HG03521 (cell line): ENCODE data around the gene MED13.
"Not testable (repeated sequence)": the region's sequence is repeated elsewhere in the genome, so short reads cannot be mapped to it uniquely, and the experiment has no call there.

Experiments used
- ATAC-seq: cut with Tn5 transposase; IDR thresholded peaks from one replicate; pipeline ENCODE4 v1.9.1; 2021; ENCODE audit warnings: mild to moderate bottlenecking, moderate library complexity; ENCODE audit not compliant: unreplicated experiment

MED13 gene

GRCh38 chr17:62090868-62091267 is 25.8 kb upstream of the MED13 start:
- no peak for ATAC-seq

GRCh38 chr17:62090021-62090824 is 25.1 kb upstream of the MED13 start:
- no peak for ATAC-seq

GRCh38 chr17:62089334-62089733 is 24.3 kb upstream of the MED13 start:
- no peak for ATAC-seq

- no peak for ATAC-seq
These were observed 21.7 kb upstream of the MED13 start for GRCh38 chr17:62086737-62087136.

GRCh38 chr17:62085511-62086408 is 20.7 kb upstream of the MED13 start:
- ATAC-seq: no peak

- no peak for ATAC-seq
These were observed 19.5 kb upstream of the MED13 start for GRCh38 chr17:62084585-62084984.

- no peak for ATAC-seq
These were observed 18.6 kb upstream of the MED13 start for GRCh38 chr17:62083651-62084050.

DNA sequence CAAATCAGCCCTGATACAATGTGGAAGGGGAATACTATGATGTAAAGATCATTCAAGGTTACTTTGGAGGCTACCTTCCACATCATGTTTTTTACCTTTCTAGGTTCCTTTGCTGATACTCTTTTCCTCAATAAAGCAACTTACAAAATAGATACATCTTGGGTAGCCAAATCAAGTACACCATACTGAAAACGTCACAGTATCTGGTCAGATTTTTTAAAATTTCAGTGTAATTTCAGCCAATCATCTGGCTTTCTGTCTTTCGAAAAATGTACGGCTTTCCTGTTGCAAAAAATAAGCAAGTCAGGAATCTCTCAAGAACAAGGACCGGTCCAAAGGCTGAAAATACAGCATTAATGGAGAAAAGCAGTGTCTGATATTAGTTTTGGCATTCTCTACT is 15.6 kb upstream of the MED13 start:
- no peak for ATAC-seq

- ATAC-seq: no peak
These were observed 12.9 kb upstream of the MED13 start for GRCh38 chr17:62078009-62078408.

DNA sequence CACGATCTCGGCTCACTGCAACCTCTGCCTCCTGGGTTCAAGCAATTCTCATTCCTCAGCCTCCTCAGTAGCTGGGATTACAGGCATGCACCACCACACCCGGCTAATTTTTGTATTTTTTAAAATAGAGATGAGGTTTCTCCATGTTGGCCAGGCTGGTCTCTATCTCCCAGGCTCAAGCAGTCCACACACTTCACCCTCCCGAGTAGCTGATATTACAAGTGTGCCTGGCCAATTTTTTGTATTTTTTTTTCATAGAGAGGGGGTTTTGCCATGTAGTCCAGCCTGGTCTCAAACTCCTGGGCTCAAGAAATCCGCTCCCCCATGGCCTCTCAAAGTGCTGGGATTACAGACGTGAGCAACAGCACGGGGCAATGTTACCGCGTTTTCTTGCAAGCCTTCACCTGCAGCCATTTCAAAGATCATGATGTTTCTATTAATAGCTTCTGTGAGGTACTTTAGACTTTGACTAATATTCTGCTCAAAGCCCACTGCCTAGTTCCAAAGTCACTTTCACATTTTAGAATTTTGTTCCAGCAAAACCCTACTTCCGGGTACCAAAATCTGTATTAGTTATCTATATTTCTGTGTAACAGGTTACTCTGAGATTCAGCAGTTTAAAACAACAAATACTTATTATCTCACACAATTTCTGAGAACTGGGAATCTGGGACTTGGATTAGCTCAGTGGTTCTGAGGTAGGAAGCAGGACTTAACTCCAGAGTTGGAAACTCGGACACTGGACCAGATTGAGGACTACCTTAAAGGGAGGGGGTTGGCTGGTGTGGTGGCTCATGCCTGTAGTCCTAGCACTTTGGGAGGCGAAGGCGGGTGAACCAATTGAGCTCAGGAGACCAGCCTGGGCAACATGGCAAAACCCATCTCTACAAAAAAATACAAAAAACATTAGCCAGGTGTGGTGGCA is 12.0 kb upstream of the MED13 start:
- ATAC-seq: no peak

GRCh38 chr17:62075308-62075815 is 10.3 kb upstream of the MED13 start:
- ATAC-seq: no peak

- ATAC-seq: no peak
These were observed 8.9 kb upstream of the MED13 start for GRCh38 chr17:62073993-62074392.

- ATAC-seq: not testable (repeated sequence)
These were observed 7.8 kb upstream of the MED13 start for GRCh38 chr17:62072855-62073254.

DNA sequence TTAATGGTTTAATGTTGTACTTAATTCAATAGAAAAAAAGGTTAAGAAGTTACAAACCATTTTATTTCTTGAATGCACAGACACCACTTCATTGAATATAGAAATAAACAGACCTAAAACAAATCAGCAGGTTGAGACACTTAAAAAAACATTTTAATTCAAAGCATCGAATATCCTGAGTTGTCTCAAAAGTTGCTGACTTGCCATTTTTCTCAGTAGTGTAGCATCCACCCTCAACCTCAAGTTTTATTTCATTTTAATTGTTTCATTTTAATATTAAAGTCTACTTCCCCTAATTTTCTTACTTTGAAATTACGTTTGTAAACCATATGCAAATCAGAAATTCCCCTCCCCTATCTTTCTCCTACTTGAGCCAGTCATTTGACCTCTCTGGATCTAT is 5.8 kb upstream of the MED13 start:
- ATAC-seq: no peak

- ATAC-seq: no peak
These were observed 2.4 kb upstream of the MED13 start for GRCh38 chr17:62067165-62068145.

GRCh38 chr17:62065611-62066468 is 762 bp upstream of the MED13 start:
- ATAC-seq: peak; percentile 88

- ATAC-seq: no peak
These were observed 868 bp downstream of the MED13 start for GRCh38 chr17:62064029-62064790.

- no peak for ATAC-seq
These were observed 2.1 kb downstream of the MED13 start for GRCh38 chr17:62062944-62063343.
